OCI-LY7 (cell line): ENCODE data around the gene RPGRIP1L.

ENCODE experiments used
- CTCF ChIP-seq: fragments of 200-600 bp; sonication (generic); conservative IDR thresholded peaks from 2 replicates; pipeline ENCODE4 v1.5.1; 2014; ENCODE audit warnings: mild to moderate bottlenecking, antibody characterized with exemption, low read length, moderate library complexity, mixed read lengths
- EZH2phosphoT487 ChIP-seq: fragments of 200-600 bp; sonication (generic); IDR thresholded peaks from 2 replicates; pipeline ENCODE4 v1.6.1; 2018; ENCODE audit warnings: low read depth, borderline replicate concordance, mild to moderate bottlenecking, mixed run types, antibody characterized with exemption, low read length, moderate library complexity, mixed read lengths

- TF ChIP-seq CTCF (no peak), EZH2phosphoT487 (no peak)
These were observed 22.3 kb downstream of the RPGRIP1L start for GRCh38 chr16:53681354-53681753.
